HG02884 (cell line): ENCODE results near the gene PSMA6.
"Not testable (repeated sequence)": the region's sequence is repeated elsewhere in the genome, so short reads cannot be mapped to it uniquely, and the experiment has no call there.

Source experiments
- ATAC-seq: cut with Tn5 transposase; IDR thresholded peaks from one replicate; pipeline ENCODE4 v1.9.1; 2021; ENCODE audit warnings: mild to moderate bottlenecking, moderate library complexity; ENCODE audit not compliant: unreplicated experiment

Gene PSMA6

DNA sequence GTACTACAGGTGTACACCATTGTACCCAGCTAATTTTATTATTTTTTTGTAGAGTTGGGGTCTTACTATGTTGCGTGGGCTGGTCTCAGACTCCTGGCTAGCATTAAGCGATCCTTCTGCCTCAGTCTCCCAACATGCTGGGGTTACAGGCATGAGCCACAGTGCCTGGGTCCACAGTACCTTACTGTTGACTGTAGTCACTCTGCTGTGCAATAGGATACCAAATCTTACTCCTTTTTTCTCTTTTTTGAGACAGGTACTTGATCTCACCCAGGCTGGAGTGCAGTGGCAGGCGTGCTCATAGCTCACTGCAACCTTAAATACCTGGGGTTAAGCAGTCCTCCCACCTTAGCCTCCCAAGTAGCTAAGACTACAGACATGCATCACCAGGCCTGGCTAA, 25.6 kb downstream of the PSMA6 start:
- ATAC-seq: no peak

DNA sequence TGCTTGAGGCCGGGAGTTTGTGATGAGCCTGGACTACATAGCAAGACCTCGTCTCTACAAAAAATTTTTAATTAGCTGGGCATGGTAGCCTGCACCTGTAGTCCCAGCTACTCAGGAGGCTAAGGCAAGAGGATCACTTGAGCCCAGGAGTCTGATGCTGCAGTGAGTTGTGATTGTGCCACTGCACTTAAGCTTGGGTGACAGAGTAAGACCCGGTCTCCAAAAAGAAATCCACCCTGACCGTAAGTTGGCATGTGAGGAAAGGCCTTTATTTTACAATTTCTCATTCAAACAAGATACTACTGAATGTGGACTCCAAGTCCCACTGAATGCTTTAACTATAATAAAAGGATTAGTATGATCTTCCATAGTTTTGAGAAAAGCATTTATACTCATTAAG, 27.3 kb downstream of the PSMA6 start:
- no peak for ATAC-seq

DNA sequence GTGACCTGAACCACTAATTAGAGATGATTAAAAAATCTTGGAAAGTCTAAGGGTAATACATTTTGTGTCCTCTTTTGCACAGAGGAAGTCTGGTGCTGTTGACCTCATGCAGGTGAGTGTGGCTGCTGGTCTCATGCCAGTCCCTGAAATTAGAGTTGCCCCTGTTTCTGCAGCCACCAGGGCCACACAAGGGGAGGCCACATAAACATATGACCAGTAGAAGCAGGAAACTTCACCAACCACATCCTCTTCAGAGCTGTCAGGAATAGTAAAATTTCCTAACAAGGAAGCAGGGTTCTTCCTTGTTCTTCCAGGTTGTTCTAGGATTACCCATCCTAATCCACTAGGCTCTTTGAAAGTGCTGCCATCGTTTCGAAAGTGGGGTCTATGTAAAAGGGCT, 28.3 kb downstream of the PSMA6 start:
- ATAC-seq: no peak

DNA sequence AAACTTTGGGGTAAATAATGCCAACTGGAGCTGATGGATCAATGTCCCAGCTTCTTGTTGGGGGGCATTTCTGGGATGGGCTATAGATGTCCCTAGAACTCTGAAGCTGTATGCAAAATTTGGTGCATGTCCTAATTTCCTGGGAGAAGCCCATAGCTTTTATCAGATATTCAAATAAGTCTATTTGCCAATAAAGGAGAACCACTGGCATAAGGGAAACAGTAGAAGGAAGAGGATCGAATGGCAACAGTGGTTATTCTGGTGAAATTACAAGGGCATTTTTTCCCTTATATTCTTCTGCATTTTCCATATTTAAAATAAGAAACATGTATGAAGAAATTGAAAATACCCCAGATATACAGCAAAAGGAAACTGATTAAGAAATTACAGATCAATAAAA, 34.2 kb downstream of the PSMA6 start:
- no peak for ATAC-seq

DNA sequence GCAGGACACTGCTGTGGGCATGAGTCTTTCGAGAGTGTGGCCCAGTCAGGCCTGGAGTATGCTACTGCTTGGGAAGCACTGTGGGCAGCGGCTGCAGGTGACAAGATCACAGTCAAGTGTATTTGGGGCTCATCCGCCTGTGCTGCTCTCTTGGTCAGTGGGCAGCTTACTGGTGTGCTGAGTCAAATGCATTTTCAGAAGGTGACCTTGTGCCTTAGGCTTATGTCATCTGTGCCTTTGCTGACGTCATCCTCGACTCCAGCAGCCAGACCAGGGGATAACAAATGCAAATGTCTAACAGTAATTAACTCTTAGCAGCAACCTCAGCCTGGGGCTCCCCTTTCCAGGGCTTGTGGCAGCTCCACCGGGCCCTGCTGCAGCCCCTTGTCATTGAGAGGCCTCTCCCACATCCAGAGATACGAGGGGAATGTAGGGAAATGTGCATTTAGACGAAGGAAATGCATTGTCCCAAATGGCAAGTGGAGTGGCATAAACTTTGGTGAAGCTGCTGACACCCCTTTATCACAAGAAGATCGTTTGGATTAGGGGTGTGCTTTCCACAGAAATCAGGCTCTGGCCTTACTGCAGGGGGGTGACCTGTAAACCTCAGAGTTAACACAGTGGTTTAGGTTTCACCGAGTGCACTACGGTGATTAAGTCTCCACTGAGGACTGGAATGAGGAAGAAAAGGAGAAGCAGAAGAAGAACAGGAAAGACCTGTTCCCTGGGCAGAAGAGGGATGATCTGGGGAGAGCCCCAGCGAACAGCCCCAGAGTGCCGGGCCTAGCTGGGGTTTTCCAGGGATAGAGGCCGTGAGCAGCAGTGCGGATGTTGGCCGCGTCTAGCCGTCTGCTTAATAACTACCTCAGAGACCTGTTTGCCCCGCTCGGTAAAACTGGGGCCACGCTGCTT, 39.7 kb downstream of the PSMA6 start:
- peak; percentile 65 for ATAC-seq

DNA sequence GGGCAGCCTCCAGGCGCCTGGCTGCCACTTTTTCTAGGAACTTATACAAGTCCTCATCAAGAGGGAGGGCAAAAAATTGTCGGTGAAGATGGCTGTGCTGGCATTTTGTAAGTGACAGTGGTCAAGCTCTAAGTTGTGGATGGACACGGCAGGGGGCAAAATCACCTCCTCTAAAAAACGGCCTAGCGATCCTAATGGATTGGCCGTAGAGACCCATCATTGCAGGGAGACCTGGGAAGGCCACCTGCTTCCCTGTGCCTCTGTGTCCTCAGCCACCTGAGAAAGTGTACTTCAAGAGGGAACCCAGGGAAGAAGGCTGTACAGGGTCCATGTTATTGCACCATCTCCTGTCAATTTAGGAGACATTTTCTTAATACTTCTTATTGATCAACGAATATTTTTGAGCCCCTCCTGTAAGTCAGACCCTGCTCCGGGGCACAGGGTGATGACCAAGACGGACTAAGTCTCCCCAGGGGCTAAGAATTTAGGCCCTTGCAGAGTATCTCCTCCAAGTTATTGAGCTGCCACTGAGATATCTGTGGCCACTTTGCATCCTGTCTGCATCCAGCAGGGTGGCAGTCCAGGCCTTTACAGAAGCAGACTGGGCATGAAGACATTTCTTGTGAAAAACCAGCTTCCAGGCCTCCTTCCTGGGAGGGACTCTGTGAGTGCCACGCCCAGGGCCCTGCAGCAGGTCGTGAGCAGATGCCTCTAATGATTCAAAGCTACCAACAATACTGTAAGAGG, 40.5 kb downstream of the PSMA6 start:
- no peak for ATAC-seq

DNA sequence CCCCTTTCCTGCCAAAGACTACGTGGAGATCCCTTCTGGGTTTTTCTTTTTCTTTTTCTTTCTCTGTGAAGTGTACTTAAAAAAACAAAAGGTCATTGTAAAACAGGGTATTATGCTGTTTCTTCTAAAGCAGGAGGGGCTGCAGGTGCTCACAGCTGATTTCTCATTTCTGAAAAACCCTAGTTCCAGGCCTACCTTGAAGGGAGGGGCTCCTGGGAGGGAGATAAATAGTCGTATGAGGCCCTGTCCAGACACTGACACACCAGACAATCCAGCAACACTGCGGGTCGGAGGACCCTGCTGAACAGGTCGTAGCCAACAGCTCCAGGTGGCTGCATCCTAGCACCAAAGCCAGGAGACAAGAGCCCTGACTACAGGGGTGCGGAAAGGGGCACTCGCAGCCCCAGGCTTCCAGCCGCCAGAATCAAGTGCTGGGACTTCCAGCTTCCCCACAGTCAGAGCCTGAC, 41.1 kb downstream of the PSMA6 start:
- no peak for ATAC-seq

DNA sequence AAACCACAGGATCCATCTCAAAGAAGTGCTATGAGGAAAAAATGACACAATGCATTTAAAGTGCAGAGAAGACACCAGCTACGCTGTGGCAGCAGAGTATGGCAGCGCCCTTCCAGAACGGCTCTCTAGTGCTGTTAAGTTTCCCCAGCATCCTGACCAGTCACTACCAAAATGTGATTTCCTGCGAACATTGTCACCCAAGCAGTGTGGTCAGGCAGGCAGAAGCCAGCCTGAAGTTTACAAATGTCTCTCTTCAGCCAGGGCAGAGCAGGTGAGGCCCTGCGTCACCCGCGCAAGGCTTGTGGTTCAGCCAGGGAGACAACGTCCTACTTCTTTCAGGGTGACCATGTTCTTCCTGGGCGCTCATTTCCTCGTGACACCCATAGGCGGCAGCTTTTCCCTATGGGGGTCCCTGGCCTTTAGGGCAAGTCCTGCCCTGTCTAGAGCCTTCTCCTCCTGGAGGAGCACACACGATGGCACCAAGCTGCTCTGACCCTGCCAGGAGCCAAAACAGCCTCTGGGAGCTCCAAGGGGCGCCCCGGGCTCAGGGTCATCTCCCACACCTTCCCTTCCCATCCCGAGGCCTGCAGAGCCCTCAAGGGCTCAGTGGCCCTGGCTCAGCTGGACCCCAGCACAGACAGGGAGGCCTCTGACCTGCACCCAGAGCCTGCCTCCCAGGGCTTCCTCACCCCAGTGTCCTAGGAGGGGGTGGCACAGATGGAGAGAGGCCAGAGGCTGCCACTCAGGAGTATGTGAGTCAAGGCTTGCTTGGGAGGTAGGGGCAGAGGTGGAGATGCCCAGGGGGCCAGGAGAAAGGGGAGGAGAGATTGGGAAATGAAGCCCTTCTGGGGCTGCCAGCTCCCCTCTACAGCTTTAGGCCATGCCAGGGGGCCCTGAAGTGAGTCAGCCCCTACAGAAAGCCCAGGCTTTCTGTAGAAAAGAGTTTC, 41.9 kb downstream of the PSMA6 start:
- ATAC-seq: no peak

DNA sequence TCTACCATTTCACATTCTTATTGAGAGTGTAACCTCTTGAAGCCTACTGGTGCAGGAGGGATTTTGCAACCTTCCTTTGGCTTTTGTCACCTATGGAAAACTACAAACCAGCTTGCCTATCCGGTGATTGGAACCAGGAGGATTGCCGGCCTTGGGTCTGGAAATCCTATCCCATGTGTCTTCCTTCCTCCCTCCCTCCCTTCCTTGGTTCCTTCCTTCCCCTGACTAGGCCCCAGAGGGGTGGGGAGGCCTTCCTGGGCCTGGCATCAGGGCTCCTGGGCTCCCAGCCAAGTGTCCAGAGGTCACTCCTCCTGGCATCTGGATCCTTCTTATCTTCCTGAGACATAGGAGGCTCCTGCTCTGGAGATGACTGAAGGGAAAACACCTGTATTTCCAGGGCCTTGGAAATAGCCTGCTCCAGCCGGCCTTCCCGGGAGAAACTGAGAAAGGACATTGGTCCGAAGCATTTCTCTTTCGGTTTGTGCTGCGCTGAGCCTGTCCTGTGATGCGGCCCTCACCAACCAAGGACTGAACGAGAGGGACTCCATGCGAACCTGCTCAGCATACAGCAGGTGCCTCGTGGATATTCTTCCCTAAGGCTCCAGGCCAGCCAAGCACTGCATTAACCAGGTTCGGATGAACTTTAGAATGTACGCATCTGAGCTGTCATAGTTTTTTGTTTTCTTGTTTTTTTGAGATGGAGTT, 43.4 kb downstream of the PSMA6 start:
- no peak for ATAC-seq

DNA sequence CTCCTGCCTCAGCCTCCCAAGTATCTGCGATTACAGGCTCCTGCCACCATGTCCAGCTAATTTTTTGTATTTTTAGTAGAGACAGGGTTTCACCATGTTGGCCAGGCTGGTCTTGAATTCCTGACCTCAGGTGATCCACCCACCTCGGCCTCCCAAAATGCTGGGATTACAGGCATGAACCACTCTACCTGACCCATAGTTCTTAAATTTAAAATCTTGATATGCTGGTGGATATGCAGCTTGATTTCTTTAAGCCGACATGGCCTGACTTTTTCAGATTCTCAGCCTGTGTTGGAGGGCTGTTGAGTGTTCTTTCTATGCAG, 44.0 kb downstream of the PSMA6 start:
- ATAC-seq: not testable (repeated sequence)

DNA sequence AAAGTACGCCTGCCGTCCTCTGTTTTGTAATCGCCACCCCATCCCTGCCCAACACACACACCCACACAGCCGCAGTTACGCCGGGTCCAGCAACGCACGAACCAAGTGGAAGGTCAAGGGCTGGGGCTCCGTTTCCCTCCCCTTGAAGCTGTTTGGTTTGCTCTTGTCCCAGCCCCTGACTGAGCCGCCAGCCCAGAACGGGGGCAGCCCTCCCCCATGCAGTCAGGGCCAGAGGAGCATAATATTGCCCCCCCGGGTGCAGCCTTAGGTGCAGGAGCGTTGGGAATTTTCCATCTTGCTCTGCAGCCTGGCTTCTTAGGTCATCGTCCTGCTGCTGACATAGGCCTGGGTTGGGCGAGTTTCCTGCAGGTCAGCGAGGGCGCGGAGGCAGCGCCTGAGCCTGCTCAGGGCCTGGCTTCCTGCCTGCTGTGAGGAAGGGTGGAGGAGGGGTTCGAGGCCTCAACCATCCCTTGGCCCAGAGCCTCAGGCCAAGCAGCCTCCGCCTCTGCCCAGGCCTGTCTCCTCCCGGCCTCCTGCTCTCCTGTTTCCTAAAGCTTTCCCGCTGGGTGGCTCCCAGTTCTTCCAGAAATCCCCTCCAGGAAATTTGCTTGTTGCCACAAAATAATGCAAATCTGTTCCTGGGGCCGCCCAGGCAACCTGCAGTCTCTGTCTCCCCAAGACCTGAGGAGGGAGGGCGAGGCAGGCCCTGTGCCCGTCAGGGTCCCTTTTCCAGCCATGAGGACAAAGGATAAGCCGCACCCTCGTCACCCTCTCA, 44.5 kb downstream of the PSMA6 start:
- no peak for ATAC-seq

DNA sequence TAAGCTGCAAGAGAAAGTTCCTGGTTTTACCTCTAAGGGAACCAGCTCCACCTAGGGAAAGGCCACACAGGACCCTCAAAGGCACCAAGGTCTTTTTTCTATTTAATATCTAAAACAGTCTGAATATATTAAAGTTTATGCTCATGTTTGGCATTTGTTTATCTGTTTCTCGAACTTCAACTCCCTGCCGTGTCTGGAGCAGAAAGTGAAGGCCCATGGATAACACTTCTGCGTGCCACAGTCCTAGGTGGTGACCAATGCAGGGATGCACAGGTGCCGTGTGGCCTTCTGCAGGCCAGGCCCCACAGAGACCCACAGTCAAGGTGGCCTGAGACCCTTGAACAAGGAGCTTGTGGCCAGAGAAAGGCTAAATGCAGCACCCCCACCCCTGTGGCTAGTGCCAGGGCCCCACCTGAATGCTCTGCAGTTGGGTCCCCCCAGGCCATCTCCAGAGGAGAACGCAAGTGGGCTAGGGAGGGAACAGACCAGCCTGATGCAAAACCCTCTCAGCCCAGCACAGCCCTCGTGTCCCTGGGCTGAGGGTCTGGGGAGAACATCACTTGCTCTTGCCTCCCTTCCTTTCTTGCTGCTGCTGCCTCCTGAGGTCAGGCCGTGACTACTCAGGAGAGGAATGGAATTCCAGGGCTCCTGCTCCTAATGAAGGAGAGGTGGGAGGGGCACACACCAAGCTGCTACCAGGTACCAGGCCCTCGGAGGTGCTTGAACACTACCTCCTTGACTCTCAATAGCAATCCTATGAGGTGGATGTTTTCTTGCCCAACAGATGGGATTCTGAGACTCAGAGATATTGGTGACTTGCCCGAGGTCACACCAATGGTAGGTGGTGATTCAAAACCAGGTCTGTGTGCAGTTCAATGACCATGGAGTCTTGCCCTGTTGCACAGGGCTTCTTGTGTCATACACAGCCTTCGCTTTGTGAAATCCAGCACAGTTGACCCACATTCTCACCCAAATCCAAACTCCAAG, 45.4 kb downstream of the PSMA6 start:
- no peak for ATAC-seq

DNA sequence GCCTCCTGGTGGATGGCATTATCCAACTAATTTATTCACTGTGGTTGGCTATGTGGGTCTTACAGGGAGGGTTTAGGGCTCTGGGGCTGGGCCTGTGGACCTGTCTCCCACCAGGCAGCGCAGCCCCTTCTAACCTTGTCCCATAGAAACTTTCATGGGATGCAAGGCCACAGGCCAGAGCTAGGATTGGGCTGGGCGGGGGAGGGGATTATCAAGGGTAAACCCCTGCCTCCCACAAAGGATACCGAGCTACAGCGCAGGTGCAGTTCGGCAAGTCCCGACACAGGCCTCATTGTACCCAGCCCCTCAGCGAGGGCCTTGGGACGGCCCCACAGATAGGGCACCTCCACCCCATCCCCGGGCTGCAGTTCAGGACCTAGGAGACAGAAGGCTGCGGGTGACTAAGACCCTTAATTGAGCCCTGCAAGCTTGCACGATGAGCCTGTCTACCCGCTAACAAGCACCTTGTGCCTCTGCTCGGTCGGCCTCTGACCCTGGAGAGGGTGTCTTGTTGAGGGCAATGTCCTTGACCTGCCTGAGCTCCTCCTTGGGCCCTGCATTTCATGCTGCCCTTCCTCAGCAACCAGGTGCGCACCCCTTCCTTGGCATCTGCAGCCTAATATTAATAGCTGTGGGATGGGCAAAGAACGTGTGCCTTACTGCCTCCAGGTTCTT, 46.7 kb downstream of the PSMA6 start:
- ATAC-seq: no peak

DNA sequence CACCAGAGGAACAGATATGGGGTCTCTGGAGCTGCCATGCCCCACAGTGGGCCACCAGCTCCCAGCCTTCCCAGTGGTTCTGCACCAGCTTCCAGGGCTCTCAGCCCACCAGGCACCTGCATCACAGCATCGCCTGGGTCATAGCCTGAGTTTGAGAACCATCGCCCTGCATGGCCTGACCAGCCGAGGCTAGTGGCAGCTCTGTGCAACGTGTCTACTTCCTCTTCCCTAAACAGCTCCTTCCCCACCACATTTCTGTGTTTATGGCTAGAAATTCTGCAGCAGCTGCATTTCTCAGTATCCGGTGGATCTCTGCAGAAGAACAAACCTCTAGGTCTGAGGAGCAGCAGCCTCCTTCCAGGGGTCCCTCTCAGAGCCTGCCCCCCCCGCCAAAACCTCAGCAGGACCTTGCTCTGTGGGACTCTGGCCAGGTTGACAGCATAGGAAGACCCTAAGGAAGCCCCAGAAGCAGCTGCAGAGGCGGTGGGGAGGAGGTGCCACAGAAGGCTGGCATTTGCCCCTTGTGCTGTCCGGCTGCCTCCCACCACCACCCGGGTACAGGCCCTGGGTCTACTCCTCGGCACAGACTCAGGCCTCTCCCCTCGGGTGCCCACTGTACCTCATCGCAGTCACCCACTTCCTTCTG, 47.7 kb downstream of the PSMA6 start:
- peak; percentile 56 for ATAC-seq

DNA sequence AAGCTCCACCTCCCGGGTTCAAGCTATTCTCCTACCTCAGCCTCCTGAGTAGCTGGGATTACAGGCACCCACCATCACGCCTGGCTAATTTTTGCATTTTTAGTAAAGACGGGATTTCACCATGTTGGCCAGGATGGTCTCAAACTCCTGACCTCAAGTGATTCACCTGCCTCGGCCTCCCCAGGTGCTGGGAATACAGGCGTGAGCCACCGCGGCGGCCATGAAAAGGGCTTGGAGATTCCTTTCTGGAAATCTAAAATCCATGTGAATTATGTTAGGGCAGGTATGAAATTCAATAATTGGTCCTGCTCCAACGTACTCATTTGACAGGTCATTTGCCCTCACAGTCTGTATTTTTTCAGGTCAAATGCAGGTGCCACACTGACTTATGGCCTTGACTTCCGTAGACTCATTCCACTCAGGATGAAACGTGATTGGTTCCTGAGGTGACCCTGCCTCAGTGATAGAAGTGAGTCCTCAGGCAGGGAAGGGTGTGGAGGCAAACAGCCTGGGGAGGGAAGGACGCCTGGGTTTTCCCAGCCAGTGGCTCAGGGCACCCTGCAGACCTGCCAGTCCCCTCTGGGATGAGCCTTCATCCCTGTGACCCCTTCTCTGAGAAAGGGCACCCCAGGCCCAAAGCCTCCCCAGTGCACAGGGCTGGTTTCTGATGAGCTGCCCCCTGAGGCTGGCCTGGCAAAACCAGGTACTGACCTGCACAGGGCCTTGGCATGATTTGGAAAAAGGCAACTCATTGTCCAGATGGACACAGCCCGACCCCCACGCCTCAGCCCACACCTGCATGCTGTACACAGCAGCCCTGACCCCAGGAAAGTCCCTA, 48.7 kb downstream of the PSMA6 start:
- ATAC-seq: no peak

DNA sequence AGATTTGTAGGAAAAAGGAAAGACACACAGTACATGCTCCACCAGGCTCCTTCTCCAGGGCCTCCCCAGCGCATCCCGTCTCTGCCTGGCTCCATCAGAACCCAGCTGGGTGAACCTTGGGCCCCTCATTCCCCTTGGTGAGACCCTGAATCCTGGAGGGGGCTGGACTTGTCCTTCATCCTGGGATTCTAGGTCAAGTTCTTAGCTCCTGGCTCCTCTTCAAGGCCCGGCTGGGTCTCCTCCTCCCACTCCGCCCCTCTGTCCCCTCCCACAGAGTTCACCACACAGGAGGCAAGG, 49.2 kb downstream of the PSMA6 start:
- no peak for ATAC-seq
